GM12878 (cell line): Measurements from ENCODE around the gene XNDC1N. TPM values are rescaled to one million over a fixed set of nuclear protein-coding genes. Genes with fewer than 3 reads are reported as not detected.

Experiments
- ATAC-seq: fragments of 200-7000 bp; cut with Tn5 transposase; 3 replicates; pipeline ENCODE4 v1.9.1; 2020; ENCODE audit warnings: mild to moderate bottlenecking, moderate library complexity
- BruUV-seq: library from RNA; stranded (reverse); fragments of 400-500 nt; replicated peaks from 2 replicates; lab custom pipeline; 2021; lab: Mats Ljungman, UMichigan
- CTCF ChIA-PET: fragments of 300-600 bp; sonication (Branson Sonifier 250); formaldehyde crosslinking; extraction: SDS; loops from one replicate; lab custom pipeline; 2021; ENCODE audit warnings: inconsistent platforms; lab: Yijun Ruan, JAX
- POLR2A ChIA-PET: fragments of 350-600 bp; formaldehyde crosslinking; extraction: SDS; loops from one replicate; lab custom pipeline; 2021; ENCODE audit warnings: inconsistent platforms; lab: Charles Lee
- RAD21 ChIA-PET: fragments of 300-600 bp; sonication (Branson Sonifier 250); formaldehyde crosslinking; loops from one replicate; lab custom pipeline; 2023; ENCODE audit warnings: antibody characterized with exemption; ENCODE audit not compliant: unreplicated experiment; lab: Charles Lee
- SMC1A ChIA-PET: fragments of 300-600 bp; sonication (Branson Sonifier 250); formaldehyde crosslinking; loops from one replicate; lab custom pipeline; 2023; ENCODE audit not compliant: unreplicated experiment, uncharacterized antibody; lab: Charles Lee
- DNase-seq: peaks from one replicate; pipeline ENCODE4 v3.0.0-alpha.2; 2011; ENCODE audit warnings: low read depth, low spot score
- FAIRE-seq: peaks from 3 replicates; lab custom pipeline; 2011; peaks lifted over from hg19 to GRCh38; lab: Jason Lieb, UNC
- H2AFZ ChIP-seq: 2 replicates; pipeline ENCODE4 v1.6.0; 2011; ENCODE audit warnings: low read depth, low read length, control low read depth; ENCODE audit not compliant: control insufficient read depth
- H3K27ac ChIP-seq: 2 replicates; pipeline ENCODE4 v1.5.1; 2011; ENCODE audit warnings: control low read depth; ENCODE audit not compliant: control insufficient read depth, insufficient read depth
- H3K27me3 ChIP-seq, 2 experiments: replicated peaks in 1 of 2; 2 replicates each; pipeline versions ENCODE4 v1.6.0 to v1.6.1; 2011; ENCODE audit warnings: low read length in 1 of 2; ENCODE audit not compliant: control insufficient read depth in 2 of 2, insufficient read depth in 2 of 2
- H3K36me3 ChIP-seq, 2 experiments: 2 replicates each; pipeline ENCODE4 v1.5.1; 2011; ENCODE audit warnings: low read length in 1 of 2; ENCODE audit not compliant: control insufficient read depth in 2 of 2, insufficient read depth in 2 of 2
- H3K4me1 ChIP-seq: 2 replicates; pipeline ENCODE4 v1.6.1; 2011; ENCODE audit warnings: mild to moderate bottlenecking, low read length, moderate library complexity, mixed read lengths; ENCODE audit not compliant: control insufficient read depth, insufficient read depth
- H3K4me2 ChIP-seq: 2 replicates; pipeline ENCODE4 v1.6.0; 2011; ENCODE audit warnings: control low read depth; ENCODE audit not compliant: control insufficient read depth, insufficient read depth
- H3K4me3 ChIP-seq: fragments of 200-600 bp; sonication (generic); 2 replicates; pipeline ENCODE4 v1.5.1; 2016
- H3K79me2 ChIP-seq: 2 replicates; pipeline ENCODE4 v1.6.0; 2011; ENCODE audit warnings: low read length; ENCODE audit not compliant: control insufficient read depth, insufficient read depth
- H3K9ac ChIP-seq: 2 replicates; pipeline ENCODE4 v1.8.0; 2011; ENCODE audit warnings: low read length, control low read depth, mixed read lengths; ENCODE audit not compliant: control insufficient read depth, insufficient read depth
- H3K9me3 ChIP-seq: replicated peaks from 3 replicates; pipeline ENCODE4 v1.5.1; 2011; ENCODE audit warnings: mild to moderate bottlenecking, low read length; ENCODE audit not compliant: control insufficient read depth, insufficient read depth
- H4K20me1 ChIP-seq: 2 replicates; pipeline ENCODE4 v1.6.0; 2011; ENCODE audit not compliant: control insufficient read depth, insufficient read depth
- ASH2L ChIP-seq: fragments of 300-600, 200-600 bp; sonication (generic); IDR thresholded peaks from 2 replicates; pipeline ENCODE4 v1.6.1; 2017; ENCODE audit warnings: low read depth, mild to moderate bottlenecking, borderline replicate concordance
- ATF7 ChIP-seq: fragments of 450-650 bp; IDR thresholded peaks from 2 replicates; pipeline ENCODE4 v1.6.1; 2016; ENCODE audit warnings: low read depth, mild to moderate bottlenecking
- BHLHE40 ChIP-seq, 2 experiments: fragments of 450-650 bp in 1 of 2; IDR thresholded peaks; 2 replicates each; pipeline ENCODE4 v1.6.1; 2011 to 2017; ENCODE audit warnings: low read depth in 2 of 2, borderline replicate concordance in 1 of 2, improper control_type of control experiment in 1 of 2, low read length in 1 of 2, mild to moderate bottlenecking in 1 of 2
- BRCA1 ChIP-seq: IDR thresholded peaks from 2 replicates; pipeline ENCODE4 v1.6.1; 2011; ENCODE audit warnings: low read depth, low read length, improper control_type of control experiment
- CBFB ChIP-seq: IDR thresholded peaks from 2 replicates; pipeline ENCODE4 v1.6.1; 2016; ENCODE audit warnings: antibody characterized with exemption, low read depth
- CREM ChIP-seq: IDR thresholded peaks from 2 replicates; pipeline ENCODE4 v1.6.1; 2014; ENCODE audit warnings: antibody characterized with exemption, low read depth
- E4F1 ChIP-seq: fragments of 450-650 bp; IDR thresholded peaks from 2 replicates; pipeline ENCODE4 v1.6.1; 2018; ENCODE audit warnings: borderline replicate concordance, mild to moderate bottlenecking; ENCODE audit not compliant: partially characterized antibody
- EED ChIP-seq: sonication (generic); IDR thresholded peaks from 2 replicates; pipeline ENCODE4 v1.6.1; 2016; ENCODE audit warnings: antibody characterized with exemption, low read depth
- ESRRA ChIP-seq: IDR thresholded peaks from 2 replicates; pipeline ENCODE4 v1.6.1; 2012; ENCODE audit warnings: mild to moderate bottlenecking, low read length, improper control_type of control experiment
- HDGF ChIP-seq: fragments of 450-650 bp; IDR thresholded peaks from 2 replicates; pipeline ENCODE4 v1.6.1; 2016; ENCODE audit warnings: antibody characterized with exemption
- MYC ChIP-seq: IDR thresholded peaks from 2 replicates; pipeline ENCODE4 v1.6.1; 2011; ENCODE audit warnings: mild to moderate bottlenecking, low read length, moderate library complexity, inconsistent platforms; ENCODE audit not compliant: insufficient read depth, insufficient replicate concordance, insufficient read length, severe bottlenecking
- PKNOX1 ChIP-seq: fragments of 450-650 bp; IDR thresholded peaks from 2 replicates; pipeline ENCODE4 v1.6.1; 2016; ENCODE audit warnings: mild to moderate bottlenecking
- RELB ChIP-seq: fragments of 450-650 bp; IDR thresholded peaks from 2 replicates; pipeline ENCODE4 v1.6.1; 2017; ENCODE audit warnings: low read depth, mild to moderate bottlenecking, moderate library complexity
- SREBF2 ChIP-seq: IDR thresholded peaks from 2 replicates; pipeline ENCODE4 v1.6.1; 2012; ENCODE audit warnings: mild to moderate bottlenecking, low read length
- USF2 ChIP-seq: IDR thresholded peaks from 2 replicates; pipeline ENCODE4 v1.6.1; 2011; ENCODE audit warnings: low read depth, low read length, improper control_type of control experiment, borderline replicate concordance
- ZNF24 ChIP-seq: fragments of 450-650 bp; IDR thresholded peaks from 2 replicates; pipeline ENCODE4 v1.6.1; 2017; ENCODE audit warnings: antibody characterized with exemption, mild to moderate bottlenecking
- ZNF622 ChIP-seq: fragments of 450-650 bp; IDR thresholded peaks from 2 replicates; pipeline ENCODE4 v1.6.1; 2017; ENCODE audit warnings: mild to moderate bottlenecking, inconsistent platforms
- WGBS: methylation state at CpG from one replicate; pipeline ENCODE4 v1.1.6; 2016; ENCODE audit warnings: low lambda C conversion rate; ENCODE audit not compliant: insufficient replicate concordance, insufficient coverage; ENCODE audit errors: missing lambda C conversion rate; 5-methylcytosine and 5-hydroxymethylcytosine counted together
- in situ Hi-C: fragments of 300-500 bp; cut with MboI; formaldehyde crosslinking; loops from 9 replicates; pipeline ENCODE4 v1.14.3; 2018; ENCODE audit warnings: mixed read lengths
- intact Hi-C: fragments of 100-400 bp; cut with micrococcal nuclease; formaldehyde crosslinking; loops from one replicate; pipeline ENCODE4 v1.14.2; 2022; ENCODE audit not compliant: unreplicated experiment
- polyA plus RNA-seq, 11 experiments: library from polyadenylated mRNA; depleted of rRNA in 4 of 11; unstranded in 6 of 11; stranded (reverse) in 5 of 11; fragments of >200 nt; fragmentation: Nextera tagmentation in 4 of 11; fragmentation: Illumina TruSeq in 1 of 11; extraction: Ambion mirVana in 4 of 11; extraction: Trizol in 1 of 11; gene quantifications; 1 replicate in 1 of 11; 2 replicates in 10 of 11; pipeline versions ENCODE4 v1.2.1 to v1.2.3, GENCODE V29; 2011 to 2016; ENCODE audit warnings: inconsistent platforms in 2 of 11, missing spikeins in 2 of 11, low read depth in 1 of 11
- total RNA-seq, 4 experiments: library from RNA; depleted of rRNA in 3 of 4; stranded (reverse); fragments of >200 nt in 3 of 4; fragmentation: Illumina TruSeq in 1 of 4; extraction: Trizol in 1 of 4; gene quantifications; 2 replicates each; pipeline versions ENCODE4 v1.2.1 to v1.2.3, GENCODE V29; 2013 to 2021

The XNDC1N gene
- total and polyA plus RNA-seq, 10 of the 15 experiments (the other 5 are each of a cell fraction or from before 2014, with no cell fraction given), result 5.7 to 13.7 (median 9.8) TPM

- no peaks in the 10 kb centered on the region for H4K20me1 ChIP-seq
- SMC1A ChIA-PET, result no interaction called here
- TF ChIP-seq ZNF24 (no peak), USF2 (no peak), SREBF2 (no peak), CBFB (no peak), ZNF622 (no peak), PKNOX1 (no peak), HDGF (no peak), ASH2L (no peak), RELB (no peak), ATF7 (no peak), BHLHE40 (IDR thresholded peaks at IDR 0.05; ENCODE audit: borderline replicate concordance in 1 of 2, low read depth in 2 of 2, low read length in 1 of 2) (no peak), MYC (no peak), E4F1 (no peak), BRCA1 (no peak), CREM (no peak), ESRRA (no peak), EED (no peak)
- peaks cover 3 to 24% of the 10 kb centered on the region in 2 experiments for H3K36me3 ChIP-seq
- WGBS, result 92% methylated on average over 2 of the region's 2 CpGs
- H3K4me3 ChIP-seq, result no peak overlapping the region
- ATAC-seq (no peak), FAIRE-seq (no peak), DNase-seq (no peak)
- H3K79me2 ChIP-seq, result no peaks in the 10 kb centered on the region
- no peak overlapping the region for H3K4me2 ChIP-seq
- no peak overlapping the region for H2AFZ ChIP-seq
- H3K9me3 ChIP-seq, result no peaks in the 10 kb centered on the region
- TSS peak; percentile 26 for BruUV-seq
- POLR2A ChIA-PET, result interaction anchor here (0.8 kb wide), 1 partner anchor 8 kb away, joined by 3 read pairs; no protein-coding TSS in a partner anchor
- no peaks in the 10 kb centered on the region for H3K4me1 ChIP-seq
- RAD21 ChIA-PET, result no interaction called here
- CTCF ChIA-PET, result interaction anchor here (0.8 to 1.6 kb wide), 3 partner anchors 15 to 173 kb away, joined by 3 read pairs; no protein-coding TSS in a partner anchor
- H3K27me3 ChIP-seq, result no peaks in the 10 kb centered on the region
- intact Hi-C loops, result no loop called here
- H3K9ac ChIP-seq, result no peak overlapping the region
- in situ Hi-C loops, result no loop called here
- H3K27ac ChIP-seq, result no peak overlapping the region
These were observed 43.3 kb upstream of the XNDC1N start for GRCh38 chr11:71971680-71972079.
